Gastroesophageal sphincter (tissue), 3 donors: ENCODE data around the gene PDE3A.

ENCODE experiments used
- CTCF ChIP-seq, 4 experiments: fragments of 200-600 bp in 2 of 4; fragments of 450-650 bp in 2 of 4; sonication (generic) in 1 of 4; IDR thresholded peaks; one replicate each; pipeline ENCODE4 v1.5.1; 2017 to 2019; ENCODE audit warnings: antibody characterized with exemption in 4 of 4, mild to moderate bottlenecking in 2 of 4, moderate library complexity in 2 of 4
- EP300 ChIP-seq: sonication (generic); formaldehyde crosslinking; IDR thresholded peaks from one replicate; pipeline ENCODE4 v1.6.1; 2017; ENCODE audit warnings: antibody characterized with exemption, mild to moderate bottlenecking
- POLR2A ChIP-seq, 2 donors: fragments of 450-650 bp; IDR thresholded peaks; one replicate each; pipeline ENCODE4 v1.6.1; 2017; ENCODE audit warnings: antibody characterized with exemption in 2 of 2, mild to moderate bottlenecking in 2 of 2, moderate library complexity in 1 of 2

DNA sequence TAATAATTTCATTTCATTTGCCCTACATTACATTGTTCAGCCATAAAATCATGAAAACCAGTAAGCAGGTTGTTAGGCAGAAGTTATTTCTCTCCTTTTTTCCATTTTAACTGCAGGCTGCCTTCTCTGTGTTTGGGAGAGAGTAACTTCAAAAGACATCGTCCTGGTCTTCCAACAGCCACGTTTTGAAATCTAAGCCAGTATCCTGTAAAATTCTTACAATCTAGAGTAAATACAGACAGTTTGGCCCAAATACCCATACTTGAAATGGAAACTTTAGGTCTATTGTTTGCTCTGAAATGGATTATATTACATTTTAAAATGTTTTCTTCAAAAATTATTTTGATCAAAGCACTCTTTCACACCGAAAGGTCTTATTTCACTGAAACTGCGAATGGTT, 260.7 kb downstream of the PDE3A start:
- TF ChIP-seq POLR2A (IDR thresholded peaks at IDR 0.05) (no peak), CTCF (IDR thresholded peaks at IDR 0.05) (no peak), EP300 (no peak)
